A673 (cell line): ENCODE measurements around the gene STXBP4.

Source experiments
- EZH2 ChIP-seq: fragments of 200-600 bp; sonication (generic); IDR thresholded peaks from 2 replicates; pipeline ENCODE4 v1.6.1; 2017; ENCODE audit warnings: borderline replicate concordance, low read depth, mild to moderate bottlenecking, mixed read lengths, antibody characterized with exemption, low read length; ENCODE audit not compliant: poor library complexity, severe bottlenecking
- TF ChIP-seq, protein P1 (sequence below): fragments of 300-800, 200-600 bp; sonication (generic); conservative IDR thresholded peaks from 2 replicates; pipeline ENCODE4 v1.5.1; 2017; ENCODE audit warnings: low read depth, mild to moderate bottlenecking, antibody characterized with exemption, low read length, moderate library complexity, mixed read lengths

DNA sequence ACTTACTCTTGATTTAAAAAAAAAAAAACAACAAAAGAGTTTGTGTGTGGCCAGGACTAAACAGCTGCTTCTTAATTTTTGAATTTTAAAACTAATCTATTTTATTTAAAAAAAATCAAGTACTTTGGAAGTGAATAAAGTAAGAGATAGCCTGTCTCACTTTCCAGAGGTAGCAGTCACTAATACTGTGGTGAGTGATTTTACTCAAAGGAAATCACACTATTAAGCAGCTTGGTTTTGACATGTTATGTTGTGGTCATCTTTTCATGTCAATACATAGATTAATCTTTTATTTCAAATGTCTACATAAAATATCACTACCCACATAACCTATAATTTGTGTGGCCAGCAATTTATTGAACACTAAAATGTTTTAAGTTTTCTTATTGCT is 194.0 kb downstream of the STXBP4 start:
- TF ChIP-seq, protein P1, sequence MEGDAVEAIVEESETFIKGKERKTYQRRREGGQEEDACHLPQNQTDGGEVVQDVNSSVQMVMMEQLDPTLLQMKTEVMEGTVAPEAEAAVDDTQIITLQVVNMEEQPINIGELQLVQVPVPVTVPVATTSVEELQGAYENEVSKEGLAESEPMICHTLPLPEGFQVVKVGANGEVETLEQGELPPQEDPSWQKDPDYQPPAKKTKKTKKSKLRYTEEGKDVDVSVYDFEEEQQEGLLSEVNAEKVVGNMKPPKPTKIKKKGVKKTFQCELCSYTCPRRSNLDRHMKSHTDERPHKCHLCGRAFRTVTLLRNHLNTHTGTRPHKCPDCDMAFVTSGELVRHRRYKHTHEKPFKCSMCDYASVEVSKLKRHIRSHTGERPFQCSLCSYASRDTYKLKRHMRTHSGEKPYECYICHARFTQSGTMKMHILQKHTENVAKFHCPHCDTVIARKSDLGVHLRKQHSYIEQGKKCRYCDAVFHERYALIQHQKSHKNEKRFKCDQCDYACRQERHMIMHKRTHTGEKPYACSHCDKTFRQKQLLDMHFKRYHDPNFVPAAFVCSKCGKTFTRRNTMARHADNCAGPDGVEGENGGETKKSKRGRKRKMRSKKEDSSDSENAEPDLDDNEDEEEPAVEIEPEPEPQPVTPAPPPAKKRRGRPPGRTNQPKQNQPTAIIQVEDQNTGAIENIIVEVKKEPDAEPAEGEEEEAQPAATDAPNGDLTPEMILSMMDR: no peak
- no peak for TF ChIP-seq EZH2
